Neural cell (in vitro differentiated cells): ENCODE results near the gene LPP.

Experiments
- EP300 ChIP-seq: fragments of 450-650 bp; conservative IDR thresholded peaks from 2 replicates; pipeline ENCODE4 v1.6.1; 2014; ENCODE audit warnings: antibody characterized with exemption, mild to moderate bottlenecking, moderate library complexity; ENCODE audit not compliant: poor library complexity, severe bottlenecking
- POLR2AphosphoS5 ChIP-seq: IDR thresholded peaks from 2 replicates; pipeline ENCODE4 v1.6.1; 2012
- RAD21 ChIP-seq: fragments of 450-650 bp; conservative IDR thresholded peaks from 2 replicates; pipeline ENCODE4 v1.6.1; 2014; ENCODE audit warnings: antibody characterized with exemption, mild to moderate bottlenecking, moderate library complexity
- REST ChIP-seq: IDR thresholded peaks from 2 replicates; pipeline ENCODE4 v1.6.1; 2012; ENCODE audit warnings: borderline replicate concordance
- TF ChIP-seq, protein P1 (sequence below): fragments of 450-650 bp; IDR thresholded peaks from 2 replicates; pipeline ENCODE4 v1.5.1; 2014; ENCODE audit warnings: antibody characterized with exemption, mild to moderate bottlenecking, moderate library complexity; ENCODE audit not compliant: poor library complexity, severe bottlenecking

DNA sequence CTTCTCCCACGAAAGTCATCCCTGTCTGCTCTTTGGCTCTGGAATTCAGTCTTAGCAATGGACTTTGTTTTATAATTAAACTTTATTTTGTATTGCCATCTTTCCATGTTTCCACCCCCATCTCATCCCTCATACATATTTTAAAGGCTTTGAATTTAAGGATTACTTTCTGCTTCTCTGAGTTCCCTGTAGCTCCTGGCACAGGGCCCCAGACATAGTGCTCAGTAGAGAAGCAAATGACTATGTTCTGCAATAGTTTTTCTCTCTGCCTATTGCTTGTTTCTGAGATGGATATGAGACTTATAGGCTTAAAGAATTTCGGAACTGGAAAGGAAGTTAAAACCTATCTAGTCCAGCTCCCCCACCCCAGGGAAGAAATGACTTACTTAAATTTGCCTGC, 197.0 kb downstream of the LPP start:
- TF ChIP-seq, protein P1, sequence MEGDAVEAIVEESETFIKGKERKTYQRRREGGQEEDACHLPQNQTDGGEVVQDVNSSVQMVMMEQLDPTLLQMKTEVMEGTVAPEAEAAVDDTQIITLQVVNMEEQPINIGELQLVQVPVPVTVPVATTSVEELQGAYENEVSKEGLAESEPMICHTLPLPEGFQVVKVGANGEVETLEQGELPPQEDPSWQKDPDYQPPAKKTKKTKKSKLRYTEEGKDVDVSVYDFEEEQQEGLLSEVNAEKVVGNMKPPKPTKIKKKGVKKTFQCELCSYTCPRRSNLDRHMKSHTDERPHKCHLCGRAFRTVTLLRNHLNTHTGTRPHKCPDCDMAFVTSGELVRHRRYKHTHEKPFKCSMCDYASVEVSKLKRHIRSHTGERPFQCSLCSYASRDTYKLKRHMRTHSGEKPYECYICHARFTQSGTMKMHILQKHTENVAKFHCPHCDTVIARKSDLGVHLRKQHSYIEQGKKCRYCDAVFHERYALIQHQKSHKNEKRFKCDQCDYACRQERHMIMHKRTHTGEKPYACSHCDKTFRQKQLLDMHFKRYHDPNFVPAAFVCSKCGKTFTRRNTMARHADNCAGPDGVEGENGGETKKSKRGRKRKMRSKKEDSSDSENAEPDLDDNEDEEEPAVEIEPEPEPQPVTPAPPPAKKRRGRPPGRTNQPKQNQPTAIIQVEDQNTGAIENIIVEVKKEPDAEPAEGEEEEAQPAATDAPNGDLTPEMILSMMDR: no peak
- TF ChIP-seq POLR2AphosphoS5 (no peak), REST (no peak), EP300 (no peak), RAD21 (no peak)
